ENCODE results near the gene ZNF462. TPM values are rescaled to one million over a fixed set of nuclear protein-coding genes. Genes with fewer than 3 reads are reported as not detected.

ZNF462 gene
- total RNA-seq, 1 experiment from 2014 or later, result 10.7 TPM

- DNase-seq (ENCODE audit: extremely low read depth, low read depth), result no peak
These were observed 59.1 kb downstream of the ZNF462 start for GRCh38 chr9:106922026-106922425.

GRCh38 chr9:106925392-106925791 is 62.4 kb downstream of the ZNF462 start:
- no peak for DNase-seq (ENCODE audit: extremely low read depth, low read depth)

GRCh38 chr9:106927916-106928315 is 65.0 kb downstream of the ZNF462 start:
- DNase-seq (ENCODE audit: extremely low read depth, low read depth), result no peak

GRCh38 chr9:106928350-106928749 is 65.4 kb downstream of the ZNF462 start:
- no peak for DNase-seq (ENCODE audit: extremely low read depth, low read depth)

GRCh38 chr9:106929471-106930177 is 66.7 kb downstream of the ZNF462 start:
- DNase-seq (ENCODE audit: extremely low read depth, low read depth), result no peak

- DNase-seq (ENCODE audit: extremely low read depth, low read depth), result no peak
These were observed 67.5 kb downstream of the ZNF462 start for GRCh38 chr9:106930477-106930876.

- no peak for DNase-seq (ENCODE audit: extremely low read depth, low read depth)
These were observed 68.5 kb downstream of the ZNF462 start for GRCh38 chr9:106931466-106931865.

GRCh38 chr9:106932178-106932577 is 69.2 kb downstream of the ZNF462 start:
- no peak for DNase-seq (ENCODE audit: extremely low read depth, low read depth)

GRCh38 chr9:106932675-106933074 is 69.7 kb downstream of the ZNF462 start:
- DNase-seq (ENCODE audit: extremely low read depth, low read depth), result no peak

GRCh38 chr9:106933470-106933869 is 70.5 kb downstream of the ZNF462 start:
- no peak for DNase-seq (ENCODE audit: extremely low read depth, low read depth)

GRCh38 chr9:106934442-106935238 is 71.7 kb downstream of the ZNF462 start:
- no peak for DNase-seq (ENCODE audit: extremely low read depth, low read depth)

GRCh38 chr9:106936680-106937079 is 73.7 kb downstream of the ZNF462 start:
- no peak for DNase-seq (ENCODE audit: extremely low read depth, low read depth)

GRCh38 chr9:106941916-106942315 is 79.0 kb downstream of the ZNF462 start:
- DNase-seq (ENCODE audit: extremely low read depth, low read depth), result no peak

- no peak for DNase-seq (ENCODE audit: extremely low read depth, low read depth)
These were observed 83.0 kb downstream of the ZNF462 start for GRCh38 chr9:106945727-106946660.

GRCh38 chr9:106947106-106947900 is 84.3 kb downstream of the ZNF462 start:
- no peak for DNase-seq (ENCODE audit: extremely low read depth, low read depth)

GRCh38 chr9:106953174-106953573 is 90.2 kb downstream of the ZNF462 start:
- no peak for DNase-seq (ENCODE audit: extremely low read depth, low read depth)

- no peak for DNase-seq (ENCODE audit: extremely low read depth, low read depth)
These were observed 91.6 kb downstream of the ZNF462 start for GRCh38 chr9:106954558-106954957.

- DNase-seq (ENCODE audit: extremely low read depth, low read depth), result no peak
These were observed 92.2 kb downstream of the ZNF462 start for GRCh38 chr9:106954974-106955850.

- DNase-seq (ENCODE audit: extremely low read depth, low read depth), result no peak
These were observed 94.0 kb downstream of the ZNF462 start for GRCh38 chr9:106956971-106957370.
